Activated naive CD8-positive, alpha-beta T cell (primary cell): ENCODE measurements around the gene PDE6C.

Source experiments
- H3K27ac Mint-ChIP-seq: one replicate; pipeline ENCODE4 v1.8.0; 2021; ENCODE audit warnings: mixed read lengths
- H3K27me3 Mint-ChIP-seq: one replicate; pipeline ENCODE4 v1.8.0; 2021; ENCODE audit warnings: mixed read lengths
- H3K36me3 Mint-ChIP-seq: one replicate; pipeline ENCODE4 v1.8.0; 2021; ENCODE audit warnings: mixed read lengths
- H3K4me1 Mint-ChIP-seq: one replicate; pipeline ENCODE4 v1.8.0; 2021; ENCODE audit warnings: low read depth, mixed read lengths
- H3K4me3 Mint-ChIP-seq: one replicate; pipeline ENCODE4 v1.8.0; 2021; ENCODE audit warnings: mild to moderate bottlenecking, mixed read lengths
- H3K9me3 Mint-ChIP-seq: one replicate; pipeline ENCODE4 v1.8.0; 2021; ENCODE audit warnings: low read depth, mixed read lengths

PDE6C gene

DNA sequence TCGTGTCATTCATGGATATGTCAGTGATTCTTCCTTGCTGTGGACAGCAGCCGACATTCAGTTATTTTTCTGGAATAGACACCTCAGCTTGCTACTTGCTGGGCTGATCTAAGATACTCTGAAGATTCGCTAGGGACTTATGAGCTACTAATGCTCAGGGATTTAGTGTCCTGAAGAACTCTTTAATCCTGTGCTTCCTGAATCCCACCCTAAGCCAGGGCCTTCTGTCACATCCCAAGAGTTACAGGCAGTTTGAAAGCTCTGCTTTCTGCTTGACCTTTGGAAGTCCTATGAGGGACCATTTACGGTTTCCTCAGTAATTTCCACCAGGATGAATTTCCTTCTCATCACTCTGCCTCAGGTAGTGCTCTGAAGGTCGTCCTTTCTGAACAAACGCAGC, at the start of gene PDE6C:
PDE6C (plus strand) TSS at position 227 of the 400 bp plus-strand sequence. CDS start 189 bp downstream, outside the sequence.
- Mint-ChIP-seq H3K27me3 (no peaks in the 10 kb centered on the region), H3K9me3 (peaks cover 6% of the 10 kb centered on the region), H3K4me1 (no peaks in the 10 kb centered on the region), H3K27ac (no peak within 1 kb of the TSS), H3K36me3 (no peaks in the 10 kb centered on the region), H3K4me3 (no peak within 1 kb of the TSS)

DNA sequence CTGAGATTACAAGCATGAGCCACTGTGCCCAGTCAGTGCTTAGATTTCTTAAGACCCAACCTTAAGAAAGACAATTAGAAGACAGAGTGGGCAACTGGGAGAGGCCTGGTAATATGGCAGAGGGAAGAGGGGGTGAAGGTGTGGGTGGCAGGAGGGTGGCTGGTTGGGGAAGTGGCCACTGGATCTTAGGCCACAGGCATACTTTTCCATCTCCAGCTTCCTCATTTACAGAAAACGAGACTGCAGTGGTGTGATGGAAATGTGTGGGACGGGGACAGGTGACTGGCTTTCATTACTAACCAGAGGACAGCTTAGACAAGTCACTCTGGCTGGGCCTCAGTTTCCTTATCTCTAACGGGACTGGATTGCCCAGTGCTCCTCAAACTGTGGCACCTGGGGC, 46.9 kb upstream of the PDE6C start:
- H3K4me3 Mint-ChIP-seq = no peak overlapping the region
- H3K4me1 Mint-ChIP-seq = peaks cover 5% of the 10 kb centered on the region
- no peaks in the 10 kb centered on the region for H3K36me3 Mint-ChIP-seq
- H3K27ac Mint-ChIP-seq = no peak overlapping the region
- no peaks in the 10 kb centered on the region for H3K9me3 Mint-ChIP-seq
- H3K27me3 Mint-ChIP-seq = peaks cover 28% of the 10 kb centered on the region

DNA sequence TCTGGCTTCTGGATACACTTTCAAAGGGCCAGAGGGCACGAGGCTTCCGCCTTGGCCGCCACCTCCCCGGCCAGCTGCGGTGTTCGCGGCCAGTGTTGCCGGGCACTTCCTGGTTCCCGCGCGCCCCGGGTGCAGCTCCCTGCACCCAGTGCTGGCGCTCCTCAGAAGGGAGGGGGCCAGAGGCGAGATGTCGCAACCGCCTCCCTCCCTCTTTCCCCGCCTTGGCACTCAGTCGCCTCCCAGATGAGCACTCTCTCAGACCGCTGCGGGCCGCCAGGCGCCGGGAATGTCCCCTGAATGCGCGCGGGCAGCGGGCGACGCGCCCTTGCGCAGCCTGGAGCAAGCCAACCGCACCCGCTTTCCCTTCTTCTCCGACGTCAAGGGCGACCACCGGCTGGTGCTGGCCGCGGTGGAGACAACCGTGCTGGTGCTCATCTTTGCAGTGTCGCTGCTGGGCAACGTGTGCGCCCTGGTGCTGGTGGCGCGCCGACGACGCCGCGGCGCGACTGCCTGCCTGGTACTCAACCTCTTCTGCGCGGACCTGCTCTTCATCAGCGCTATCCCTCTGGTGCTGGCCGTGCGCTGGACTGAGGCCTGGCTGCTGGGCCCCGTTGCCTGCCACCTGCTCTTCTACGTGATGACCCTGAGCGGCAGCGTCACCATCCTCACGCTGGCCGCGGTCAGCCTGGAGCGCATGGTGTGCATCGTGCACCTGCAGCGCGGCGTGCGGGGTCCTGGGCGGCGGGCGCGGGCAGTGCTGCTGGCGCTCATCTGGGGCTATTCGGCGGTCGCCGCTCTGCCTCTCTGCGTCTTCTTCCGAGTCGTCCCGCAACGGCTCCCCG, 45.7 kb upstream of the PDE6C start, which contains the start of gene FFAR4:
FFAR4 (plus strand) TSS at position 231 of the 842 bp plus-strand sequence; CDS start at position 287, 56 bp downstream.
- Mint-ChIP-seq H3K27ac (no peak within 1 kb of the TSS), H3K4me3 (no peak within 1 kb of the TSS), H3K27me3 (peaks cover 33% of the 10 kb centered on the region), H3K36me3 (no peaks in the 10 kb centered on the region), H3K4me1 (peaks cover 5% of the 10 kb centered on the region), H3K9me3 (no peaks in the 10 kb centered on the region)

DNA sequence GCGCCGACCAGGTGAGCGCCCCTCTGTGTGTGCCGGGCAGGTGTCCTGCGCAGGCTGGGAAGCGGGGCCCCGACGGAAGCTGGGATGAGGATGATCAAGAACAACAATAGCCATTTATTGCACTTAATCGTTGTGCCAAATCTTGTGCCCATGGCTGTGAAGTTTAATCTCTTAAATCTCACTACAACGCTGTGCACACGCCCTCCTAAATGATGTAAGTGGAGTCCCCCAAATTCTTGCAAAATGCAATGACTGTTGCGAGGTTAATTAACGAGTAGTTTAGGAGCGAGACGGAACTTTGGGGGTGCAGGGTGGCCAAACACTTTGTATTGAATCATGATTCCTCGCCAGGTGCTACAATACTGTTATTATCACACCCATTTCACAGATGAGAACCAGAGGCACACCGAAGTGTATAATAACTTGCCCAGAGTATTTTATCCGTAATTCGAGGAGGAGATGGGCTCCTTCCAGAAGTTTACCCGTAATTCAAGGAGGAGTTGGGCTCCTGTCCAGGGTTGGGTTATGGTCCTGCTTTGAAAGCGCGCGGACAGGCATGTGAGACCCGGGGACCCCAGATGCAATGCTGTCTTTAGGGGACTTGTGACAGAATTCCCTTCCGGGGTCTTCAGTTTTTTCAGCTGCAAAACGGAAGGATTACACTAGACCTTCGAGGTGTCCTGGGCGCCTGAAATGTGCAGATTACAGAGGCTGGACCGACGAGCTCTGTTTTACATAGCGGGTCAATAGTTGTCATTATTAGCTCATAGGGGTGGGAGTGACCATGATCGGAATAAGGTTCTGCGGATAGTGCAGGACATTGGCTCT, 44.8 kb upstream of the PDE6C start:
- Mint-ChIP-seq H3K4me3 (no peak overlapping the region), H3K27me3 (peaks cover 41% of the 10 kb centered on the region), H3K9me3 (no peaks in the 10 kb centered on the region), H3K27ac (no peak overlapping the region), H3K36me3 (no peaks in the 10 kb centered on the region), H3K4me1 (peaks cover 8% of the 10 kb centered on the region)

DNA sequence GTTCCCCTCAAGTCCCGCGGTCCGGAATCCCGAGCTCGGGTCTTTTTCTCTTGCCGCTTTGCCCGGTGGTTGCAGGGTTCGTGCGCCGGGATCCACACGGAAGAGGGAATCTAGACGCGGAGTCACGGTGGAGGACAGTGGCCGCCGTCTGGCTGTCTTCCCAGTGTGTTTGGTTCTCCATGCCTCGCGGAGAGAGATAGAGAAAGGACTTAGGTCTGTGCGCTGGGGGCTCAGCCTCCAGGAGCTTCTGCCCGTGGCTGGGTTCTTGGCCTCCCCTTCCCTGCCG, 44.3 kb upstream of the PDE6C start:
- Mint-ChIP-seq H3K36me3 (no peaks in the 10 kb centered on the region), H3K27me3 (peaks cover 42% of the 10 kb centered on the region), H3K9me3 (no peaks in the 10 kb centered on the region), H3K4me3 (no peak overlapping the region), H3K4me1 (peaks cover 9% of the 10 kb centered on the region), H3K27ac (no peak overlapping the region)

DNA sequence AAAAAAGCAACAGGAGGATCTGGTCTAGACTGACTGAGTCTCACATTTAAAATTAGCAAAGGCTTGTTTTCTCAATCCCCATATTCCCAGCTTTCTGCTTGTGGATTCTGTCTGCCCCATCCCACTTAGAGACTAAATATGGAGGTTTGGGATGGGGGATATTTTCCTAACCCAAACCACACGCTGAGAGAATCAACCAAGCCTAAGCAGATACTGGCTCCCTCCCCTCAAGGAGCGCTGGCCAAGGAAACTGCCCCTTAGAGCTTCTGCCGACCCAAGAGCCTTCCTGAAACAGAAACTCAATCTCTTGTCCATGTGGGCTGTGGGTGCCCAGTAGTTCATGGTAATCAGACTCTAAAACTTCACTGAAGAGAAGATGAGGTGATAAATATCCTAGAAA, 42.0 kb upstream of the PDE6C start:
- H3K9me3 Mint-ChIP-seq = no peaks in the 10 kb centered on the region
- H3K27me3 Mint-ChIP-seq = peaks cover 42% of the 10 kb centered on the region
- no peaks in the 10 kb centered on the region for H3K36me3 Mint-ChIP-seq
- no peak overlapping the region for H3K27ac Mint-ChIP-seq
- H3K4me3 Mint-ChIP-seq = no peak overlapping the region
- H3K4me1 Mint-ChIP-seq = peaks cover 15% of the 10 kb centered on the region

DNA sequence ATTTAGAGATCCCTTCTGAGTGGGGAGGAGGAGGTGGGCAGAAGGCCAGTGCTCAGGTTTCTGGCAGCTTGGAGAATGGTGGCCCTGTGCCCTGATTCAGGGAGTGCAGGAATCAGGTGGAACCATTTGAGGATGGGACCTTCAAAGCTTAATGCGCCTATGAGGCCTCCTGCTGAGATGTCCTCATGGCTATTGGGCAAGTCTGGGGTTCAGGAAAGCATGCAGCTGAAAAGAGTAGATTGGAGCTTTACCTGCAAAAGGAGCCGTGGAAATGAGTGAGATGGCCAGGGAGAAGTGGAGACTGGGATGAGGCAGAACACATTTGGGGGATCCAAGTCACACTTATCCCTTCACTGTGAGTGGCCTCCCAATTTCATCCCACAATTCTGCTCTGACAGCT, 39.7 kb upstream of the PDE6C start:
- H3K36me3 Mint-ChIP-seq = no peaks in the 10 kb centered on the region
- peaks cover 33% of the 10 kb centered on the region for H3K27me3 Mint-ChIP-seq
- H3K4me1 Mint-ChIP-seq = peaks cover 11% of the 10 kb centered on the region
- no peaks in the 10 kb centered on the region for H3K9me3 Mint-ChIP-seq
- H3K27ac Mint-ChIP-seq = no peak overlapping the region
- H3K4me3 Mint-ChIP-seq = no peak overlapping the region

DNA sequence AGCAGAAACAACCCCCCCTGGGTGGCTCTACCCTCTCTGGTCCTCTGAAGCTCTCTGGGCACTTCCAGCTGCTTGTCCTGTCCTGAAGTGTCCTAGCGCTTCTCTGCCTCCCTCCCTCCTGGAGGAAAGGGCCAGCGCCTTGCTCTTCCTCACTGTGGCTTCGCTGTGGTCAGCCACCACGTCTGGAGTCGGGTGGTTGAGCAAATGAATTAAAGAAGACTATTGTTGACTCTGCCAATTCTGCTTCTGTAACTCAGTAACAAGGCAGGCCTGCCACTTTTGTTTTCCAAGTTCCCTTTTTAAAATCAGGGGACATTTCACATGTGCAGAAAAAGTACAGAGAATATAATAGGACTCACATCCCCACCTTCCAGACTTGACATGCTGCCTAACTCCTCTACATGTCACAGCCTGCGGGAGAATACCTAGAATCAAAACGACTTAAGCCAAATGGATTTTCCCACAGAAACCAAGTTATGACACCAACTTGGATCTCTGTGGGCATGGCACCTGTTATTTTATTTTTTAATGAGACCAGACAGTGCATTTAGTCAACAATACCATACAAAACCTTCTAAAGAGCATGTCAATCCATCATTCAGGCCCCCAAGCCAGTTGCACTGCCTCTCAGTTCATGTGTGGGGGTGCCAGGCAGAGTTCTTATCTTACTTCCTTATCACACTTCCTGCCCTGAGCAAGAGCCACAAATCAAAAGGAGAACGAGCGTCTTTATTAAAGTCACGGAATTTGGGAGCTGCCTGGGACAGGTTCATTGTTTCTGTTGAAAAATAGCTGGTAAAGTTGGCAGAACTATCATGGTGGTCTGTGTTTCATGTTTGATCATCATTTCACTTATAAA, 39.1 kb upstream of the PDE6C start:
- Mint-ChIP-seq H3K4me3 (no peak overlapping the region), H3K27ac (no peak overlapping the region), H3K36me3 (no peaks in the 10 kb centered on the region), H3K9me3 (no peaks in the 10 kb centered on the region), H3K4me1 (peaks cover 10% of the 10 kb centered on the region), H3K27me3 (peaks cover 27% of the 10 kb centered on the region)

DNA sequence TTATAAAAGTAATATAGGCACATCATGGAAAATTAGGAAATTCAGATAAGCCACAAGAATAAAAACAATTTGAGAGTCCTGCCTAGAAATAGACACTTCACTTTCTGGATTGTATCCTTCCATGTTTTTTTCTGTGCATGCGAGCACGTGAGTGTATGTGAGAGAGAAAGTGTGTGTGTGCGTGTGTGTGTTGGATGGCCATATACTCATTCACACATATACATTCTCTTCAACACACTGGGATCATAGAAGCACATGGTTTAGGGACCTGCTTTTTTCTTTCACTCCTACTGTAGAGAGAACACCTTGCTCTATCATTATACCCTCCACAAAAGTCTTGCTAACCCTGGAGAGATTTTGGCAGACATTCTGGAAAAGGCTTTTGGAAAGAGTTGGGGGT, 38.4 kb upstream of the PDE6C start:
- Mint-ChIP-seq H3K4me3 (no peak overlapping the region), H3K27me3 (peaks cover 24% of the 10 kb centered on the region), H3K9me3 (no peaks in the 10 kb centered on the region)

DNA sequence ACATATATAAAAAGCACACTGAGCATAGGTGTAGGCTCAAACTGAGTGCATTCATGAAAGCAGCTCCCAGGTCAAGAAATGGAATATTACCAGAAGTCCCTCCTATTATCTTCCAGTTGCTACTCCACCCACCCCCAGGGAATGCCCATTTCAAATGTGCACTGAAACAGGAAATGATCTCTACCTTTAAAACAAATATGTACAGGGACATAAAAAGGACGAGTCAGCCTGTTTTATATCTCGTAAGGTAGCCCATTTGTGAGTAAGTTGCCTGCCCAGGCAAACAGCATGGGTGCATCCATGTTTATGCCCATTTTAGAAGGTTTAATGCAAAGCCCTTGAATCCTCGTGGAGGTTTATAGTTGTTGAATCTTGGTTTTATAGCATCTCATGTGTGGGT, 35.4 kb upstream of the PDE6C start:
- H3K9me3 Mint-ChIP-seq = peaks cover 11% of the 10 kb centered on the region
- peaks cover 10% of the 10 kb centered on the region for H3K4me1 Mint-ChIP-seq
- H3K4me3 Mint-ChIP-seq = no peak overlapping the region
- H3K36me3 Mint-ChIP-seq = peaks cover 3% of the 10 kb centered on the region
- H3K27ac Mint-ChIP-seq = no peak overlapping the region
- H3K27me3 Mint-ChIP-seq = peaks cover 17% of the 10 kb centered on the region

More for the DNA sequence above, 38.4 kb upstream of the PDE6C start:
- Mint-ChIP-seq H3K36me3 (no peaks in the 10 kb centered on the region), H3K27ac (no peak overlapping the region), H3K4me1 (peaks cover 10% of the 10 kb centered on the region)

DNA sequence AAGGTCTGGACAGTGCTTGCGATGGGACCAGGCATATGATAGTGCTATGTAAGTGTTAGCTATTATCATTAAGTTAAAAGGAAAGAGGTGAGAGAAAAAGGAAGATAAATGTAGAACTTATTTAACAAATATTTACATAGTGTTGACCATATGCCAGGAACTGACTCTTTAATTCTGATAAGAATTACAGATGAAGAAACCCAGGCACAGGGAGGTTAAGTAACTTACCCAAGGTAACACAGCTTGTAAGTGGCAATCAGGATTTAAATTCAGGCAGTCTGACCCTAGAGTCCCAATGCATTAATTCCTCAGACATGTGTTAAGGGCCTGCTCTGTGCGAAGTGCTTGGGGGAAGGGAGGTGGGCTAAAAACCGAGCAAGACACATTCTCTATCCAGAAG, 34.8 kb upstream of the PDE6C start:
- no peak overlapping the region for H3K27ac Mint-ChIP-seq
- no peak overlapping the region for H3K4me3 Mint-ChIP-seq
- peaks cover 7% of the 10 kb centered on the region for H3K4me1 Mint-ChIP-seq
- peaks cover 12% of the 10 kb centered on the region for H3K27me3 Mint-ChIP-seq
- H3K9me3 Mint-ChIP-seq = peaks cover 11% of the 10 kb centered on the region
- H3K36me3 Mint-ChIP-seq = peaks cover 3% of the 10 kb centered on the region

DNA sequence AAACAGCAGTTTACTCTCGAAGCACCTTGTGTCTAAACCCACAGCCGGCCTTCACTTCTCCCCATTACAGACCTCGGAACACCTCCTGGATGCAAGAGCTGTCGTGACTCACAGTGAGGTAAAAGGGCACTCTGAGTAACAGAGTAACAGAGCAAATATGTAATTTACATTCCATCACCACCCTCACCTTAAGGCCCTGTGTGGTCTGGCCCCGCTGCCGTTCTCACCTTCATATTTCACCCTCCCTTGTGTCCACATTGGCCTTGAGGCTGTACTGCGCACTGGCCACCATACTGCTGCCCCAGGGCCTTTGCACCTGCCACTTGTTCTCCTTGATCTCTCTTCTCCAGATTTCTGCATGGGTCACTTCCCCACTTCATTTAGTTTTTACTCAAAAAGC, 33.2 kb upstream of the PDE6C start:
- Mint-ChIP-seq H3K36me3 (peaks cover 3% of the 10 kb centered on the region), H3K27ac (no peak overlapping the region), H3K4me1 (no peaks in the 10 kb centered on the region), H3K4me3 (no peak overlapping the region), H3K27me3 (peaks cover 9% of the 10 kb centered on the region), H3K9me3 (peaks cover 11% of the 10 kb centered on the region)

DNA sequence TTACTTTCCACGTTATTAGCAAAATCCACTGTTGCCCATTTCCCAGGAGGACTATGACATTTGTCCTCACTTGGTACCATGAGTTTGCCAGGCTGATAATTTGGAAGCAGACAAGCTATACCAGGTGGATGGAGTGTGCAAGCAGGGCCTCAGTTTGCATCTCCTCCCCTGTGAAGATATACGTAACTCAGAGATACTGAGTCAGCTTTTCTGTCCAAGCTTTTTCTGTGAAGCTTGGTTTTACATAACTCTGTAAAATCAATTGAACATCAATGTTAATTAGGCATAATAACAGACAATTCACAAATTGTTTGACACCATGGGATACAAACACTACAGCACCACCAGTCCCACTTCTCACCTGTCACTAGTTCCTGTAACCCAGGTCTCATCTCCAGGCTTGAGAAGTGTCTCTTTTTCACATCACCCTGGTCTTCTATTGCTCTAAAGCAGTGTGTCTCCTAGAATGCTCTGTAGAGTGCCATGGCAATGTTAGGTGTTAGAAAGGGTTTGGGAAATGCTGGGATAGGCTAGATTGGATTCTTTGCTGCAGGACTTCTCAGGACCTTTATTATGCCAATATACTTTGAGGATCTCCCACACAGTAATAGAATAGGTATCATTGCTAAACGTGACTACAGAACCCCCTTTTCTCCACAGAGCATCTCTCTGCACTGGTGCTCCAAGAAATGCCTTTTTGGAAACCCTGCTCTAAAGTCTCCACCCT, 32.2 kb upstream of the PDE6C start:
- Mint-ChIP-seq H3K9me3 (peaks cover 11% of the 10 kb centered on the region), H3K4me3 (no peak overlapping the region), H3K4me1 (no peaks in the 10 kb centered on the region), H3K36me3 (peaks cover 3% of the 10 kb centered on the region), H3K27me3 (peaks cover 9% of the 10 kb centered on the region), H3K27ac (no peak overlapping the region)

DNA sequence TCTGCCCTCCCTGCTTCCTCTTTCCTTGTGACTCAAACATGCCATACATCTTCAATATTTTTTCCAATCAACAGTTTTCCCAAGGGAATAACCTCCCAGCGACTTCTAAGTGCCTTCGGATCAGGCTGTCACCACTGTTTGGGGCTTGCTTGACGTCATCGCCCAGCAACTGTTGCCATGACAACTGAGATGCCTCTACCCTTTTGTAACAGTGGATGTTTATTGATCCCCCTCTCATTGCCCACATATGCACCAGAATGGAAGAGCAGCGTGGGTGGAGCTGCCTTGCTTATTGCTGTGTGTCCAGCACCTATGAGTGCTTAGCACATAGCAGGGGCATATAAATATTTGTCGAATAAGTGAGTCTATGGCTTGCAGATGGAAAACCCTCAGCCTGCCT, 31.5 kb upstream of the PDE6C start:
- no peaks in the 10 kb centered on the region for H3K4me1 Mint-ChIP-seq
- peaks cover 11% of the 10 kb centered on the region for H3K9me3 Mint-ChIP-seq
- H3K4me3 Mint-ChIP-seq = no peak overlapping the region
- peaks cover 3% of the 10 kb centered on the region for H3K36me3 Mint-ChIP-seq
- peaks cover 9% of the 10 kb centered on the region for H3K27me3 Mint-ChIP-seq
- H3K27ac Mint-ChIP-seq = no peak overlapping the region
